ENCODE results near the gene R3HDM2.

DNA sequence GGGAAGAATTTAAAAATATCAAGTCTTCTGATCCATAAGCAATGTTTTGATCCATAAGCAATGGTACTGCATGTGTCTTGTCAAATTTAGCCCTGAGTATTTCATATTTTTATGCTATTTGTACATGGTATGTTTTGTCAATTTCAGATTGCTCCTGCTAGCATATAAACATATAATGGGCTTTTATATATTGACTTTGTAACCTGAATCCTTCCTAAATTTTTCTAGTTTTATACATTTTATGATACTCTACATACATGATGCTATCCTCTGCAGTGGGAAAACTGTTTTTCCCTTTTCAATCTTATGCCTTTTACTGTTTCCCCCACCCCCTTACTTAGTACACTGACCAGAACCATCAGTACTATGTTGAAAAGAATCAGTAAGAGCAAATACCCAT lies 75.1 kb downstream of the R3HDM2 start:
- TF ChIP-seq POLR2AphosphoS5 (IDR thresholded peaks at IDR 0.05) (no peak), POLR2A (IDR thresholded peaks at IDR 0.05) (no peak)
